ENCODE data around the gene RYR2.

GRCh38 chr1:237324226-237324625, 282.2 kb downstream of the RYR2 start:
- TF ChIP-seq POLR2AphosphoS5 (IDR thresholded peaks at IDR 0.05) (no peak), EP300 (IDR thresholded peaks at IDR 0.05) (no peak), CTCF (IDR thresholded peaks at IDR 0.05) (no peak)
